HEK293T (cell line): Measurements from ENCODE around the gene TSEN2.

Experiments
- CTCF ChIA-PET: fragments of 350-600 bp; formaldehyde crosslinking; extraction: SDS; loops from one replicate; lab custom pipeline; 2021; ENCODE audit warnings: antibody characterized with exemption, inconsistent platforms; lab: Yijun Ruan, JAX
- POLR2A ChIA-PET: fragments of 350-600 bp; formaldehyde crosslinking; extraction: SDS; loops from one replicate; lab custom pipeline; 2020; ENCODE audit warnings: antibody characterized with exemption, inconsistent platforms; lab: Yijun Ruan, JAX
- DNase-seq: peaks from one replicate; pipeline ENCODE4 v3.0.0; 2012; ENCODE audit warnings: mixed read lengths; ENCODE audit errors: extremely low spot score
- ARNT ChIP-seq: fragments of 450-650 bp; IDR thresholded peaks from 2 replicates; pipeline ENCODE4 v1.6.1; 2017; ENCODE audit warnings: mild to moderate bottlenecking
- BHLHE40 ChIP-seq: fragments of 450-650 bp; IDR thresholded peaks from 2 replicates; pipeline ENCODE4 v1.6.1; 2016; ENCODE audit warnings: mild to moderate bottlenecking, moderate library complexity, borderline replicate concordance
- CTBP1 ChIP-seq: fragments of 450-650 bp; IDR thresholded peaks from 2 replicates; pipeline ENCODE4 v1.6.1; 2016; ENCODE audit warnings: borderline replicate concordance
- ELF4 ChIP-seq: fragments of 450-650 bp; IDR thresholded peaks from 2 replicates; pipeline ENCODE4 v1.6.1; 2017; ENCODE audit warnings: antibody characterized with exemption
- FOXA1 ChIP-seq: fragments of 450-650 bp; IDR thresholded peaks from 2 replicates; pipeline ENCODE4 v1.6.1; 2016; ENCODE audit warnings: mild to moderate bottlenecking
- FOXK2 ChIP-seq: fragments of 450-650 bp; IDR thresholded peaks from 2 replicates; pipeline ENCODE4 v1.6.1; 2016; ENCODE audit warnings: mild to moderate bottlenecking
- FOXM1 ChIP-seq: fragments of 450-650 bp; IDR thresholded peaks from 2 replicates; pipeline ENCODE4 v1.6.1; 2017; ENCODE audit warnings: mild to moderate bottlenecking, borderline replicate concordance
- HDGF ChIP-seq: fragments of 450-650 bp; IDR thresholded peaks from 2 replicates; pipeline ENCODE4 v1.6.1; 2017; ENCODE audit warnings: antibody characterized with exemption, borderline replicate concordance
- L3MBTL2 ChIP-seq: fragments of 450-650 bp; conservative IDR thresholded peaks from 2 replicates; pipeline ENCODE4 v1.6.1; 2016; ENCODE audit warnings: mild to moderate bottlenecking
- LEF1 ChIP-seq: fragments of 450-650 bp; IDR thresholded peaks from 2 replicates; pipeline ENCODE4 v1.6.1; 2017; ENCODE audit warnings: mild to moderate bottlenecking, borderline replicate concordance
- NFRKB ChIP-seq: fragments of 450-650 bp; IDR thresholded peaks from 2 replicates; pipeline ENCODE4 v1.6.1; 2016; ENCODE audit warnings: mild to moderate bottlenecking, moderate library complexity
- PKNOX1 ChIP-seq: fragments of 450-650 bp; IDR thresholded peaks from 2 replicates; pipeline ENCODE4 v1.6.1; 2016
- SP1 ChIP-seq: fragments of 450-650 bp; IDR thresholded peaks from 2 replicates; pipeline ENCODE4 v1.6.1; 2017
- SUZ12 ChIP-seq: fragments of 450-650 bp; IDR thresholded peaks from 2 replicates; pipeline ENCODE4 v1.6.1; 2016; ENCODE audit warnings: mild to moderate bottlenecking
- TARDBP ChIP-seq: fragments of 450-650 bp; IDR thresholded peaks from 2 replicates; pipeline ENCODE4 v1.6.1; 2016
- ZNF384 ChIP-seq: fragments of 450-650 bp; IDR thresholded peaks from 2 replicates; pipeline ENCODE4 v1.6.1; 2016

TSEN2 gene

GRCh38 chr3:12484198-12484982 is at the start of gene TSEN2:
Gene TSEN2, plus strand, starts transcription at chr3:12484480. Its CDS starts 5,321 bp downstream, at chr3:12489801.
- TF ChIP-seq FOXA1 (no peak), L3MBTL2 (peak; percentile 79)
- peak; percentile 99 for DNase-seq
- ChIA-PET POLR2A (interaction anchor here (0.6 to 2.2 kb wide), 27 partner anchors 9 to 349 kb away, joined by 3 to 13 read pairs (median 3); partner anchors contain the start of genes MKRN2, PPARG and TIMP4), CTCF (interaction anchor here (1.5 to 2.0 kb wide), 2 partner anchors 11 to 349 kb away, joined by 4 to 6 read pairs; no protein-coding TSS in a partner anchor)

GRCh38 chr3:12436514-12437220 is 47.6 kb upstream of the TSEN2 start:
- ChIA-PET POLR2A (no interaction called here), CTCF (interaction anchor here (0.9 kb wide), 1 partner anchor 33 kb away, joined by 3 read pairs; no protein-coding TSS in a partner anchor)
- no peak for DNase-seq
- TF ChIP-seq PKNOX1 (no peak), NFRKB (no peak), CTBP1 (no peak), FOXA1 (no peak), BHLHE40 (no peak), FOXK2 (no peak)

- POLR2A ChIA-PET: interaction anchor here (1.2 kb wide), 1 partner anchor 47 kb away, joined by 3 read pairs; the partner anchor contains the start of gene TSEN2
- TF ChIP-seq HDGF: no peak
- TF ChIP-seq ZNF384: no peak
- no peak for TF ChIP-seq SP1
- TF ChIP-seq PKNOX1: no peak
- TF ChIP-seq BHLHE40: no peak
- no peak for TF ChIP-seq ELF4
- TF ChIP-seq FOXM1: no peak
- CTCF ChIA-PET: interaction anchor here (0.9 kb wide), 1 partner anchor 33 kb away, joined by 3 read pairs; no protein-coding TSS in a partner anchor
- no peak for DNase-seq
Measured at GRCh38 chr3:12437221-12437605, 47.1 kb upstream of the TSEN2 start.

- DNase-seq: no peak
- no peak for TF ChIP-seq HDGF
- no peak for TF ChIP-seq SP1
- TF ChIP-seq BHLHE40: no peak
- TF ChIP-seq FOXA1: no peak
- ChIA-PET POLR2A (interaction anchor here (1.2 kb wide), 1 partner anchor 46 kb away, joined by 3 read pairs; the partner anchor contains the start of gene TSEN2), CTCF (interaction anchor here (0.9 kb wide), 1 partner anchor 32 kb away, joined by 3 read pairs; no protein-coding TSS in a partner anchor)
Measured at GRCh38 chr3:12437861-12438260, 46.4 kb upstream of the TSEN2 start.

GRCh38 chr3:12438318-12438717 is 46.0 kb upstream of the TSEN2 start:
- ChIA-PET CTCF (no interaction called here), POLR2A (interaction anchor here (1.2 kb wide), 1 partner anchor 46 kb away, joined by 3 read pairs; the partner anchor contains the start of gene TSEN2)
- DNase-seq: no peak
- TF ChIP-seq CTBP1 (no peak), L3MBTL2 (no peak), FOXK2 (no peak), PKNOX1 (no peak), LEF1 (no peak), SUZ12 (no peak), FOXA1 (no peak), BHLHE40 (no peak), ELF4 (no peak), HDGF (no peak), ARNT (no peak), FOXM1 (no peak), ZNF384 (no peak), NFRKB (no peak), TARDBP (no peak), SP1 (no peak)

GRCh38 chr3:12439161-12439940 is 44.9 kb upstream of the TSEN2 start:
- ChIA-PET POLR2A (no interaction called here), CTCF (no interaction called here)
- DNase-seq: no peak
- TF ChIP-seq FOXM1: no peak
- TF ChIP-seq ZNF384: no peak
- no peak for TF ChIP-seq HDGF
- TF ChIP-seq PKNOX1: no peak
- no peak for TF ChIP-seq CTBP1
- no peak for TF ChIP-seq ELF4
